HCT116 (cell line): Measurements from ENCODE around the gene ELOB. TPM values are rescaled to one million over a fixed set of nuclear protein-coding genes. Genes with fewer than 3 reads are reported as not detected.

ENCODE experiments used
- ATAC-seq: fragments of 200-7000 bp; cut with Tn5 transposase; 2 replicates; pipeline ENCODE4 v1.9.1; 2020; ENCODE audit warnings: mild to moderate bottlenecking, moderate library complexity
- BruUV-seq: library from RNA; stranded (reverse); fragments of 400-500 nt; replicated peaks from 2 replicates; lab custom pipeline; 2021; lab: Mats Ljungman, UMichigan
- CTCF ChIA-PET: fragments of 300-600 bp; sonication (Branson Sonifier 250); formaldehyde crosslinking; loops from one replicate; lab custom pipeline; 2021; ENCODE audit warnings: antibody characterized with exemption; lab: Charles Lee
- POLR2A ChIA-PET: fragments of 300-600, 350-600 bp; sonication (Branson Sonifier 250); formaldehyde crosslinking; loops from one replicate; lab custom pipeline; 2021; ENCODE audit warnings: antibody characterized with exemption; lab: Charles Lee
- RAD21 ChIA-PET, 2 experiments: fragments of 300-600 bp; sonication (Branson Sonifier 250); formaldehyde crosslinking; loops; one replicate each; lab custom pipeline; 2023; ENCODE audit warnings: low total read pairs in 2 of 2; ENCODE audit not compliant: uncharacterized antibody in 2 of 2, unreplicated experiment in 2 of 2, low non-redundant PET in 1 of 2; lab: Charles Lee
- DNase-seq: peaks from one replicate; pipeline ENCODE4 v3.0.0-alpha.2; 2010; ENCODE audit warnings: low read depth, low spot score
- H2AFZ ChIP-seq: fragments of 200-600 bp; shearing (Covaris generic), sonication (generic); 2 replicates; pipeline ENCODE4 v1.6.1; 2017; ENCODE audit warnings: low read depth, mixed run types, mixed read lengths, antibody characterized with exemption, low read length; ENCODE audit not compliant: poor library complexity, severe bottlenecking
- H3K27ac ChIP-seq: 2 replicates; pipeline ENCODE4 v1.5.1; 2012; ENCODE audit warnings: low read depth, low read length
- H3K27me3 ChIP-seq: fragments of 200-600 bp; sonication (generic); 2 replicates; pipeline ENCODE4 v1.6.1; 2016; ENCODE audit warnings: mixed run types, low read length, mixed read lengths; ENCODE audit not compliant: insufficient read depth
- H3K36me3 ChIP-seq, 2 experiments: fragments of 200-500 bp in 1 of 2; fragments of 200-600 bp in 1 of 2; sonication (Bioruptor generic) in 1 of 2; sonication (generic) in 1 of 2; 2 replicates each; pipeline versions ENCODE4 v1.5.1 to v1.6.1; 2014 to 2016; ENCODE audit warnings: low read length in 2 of 2, inconsistent platforms in 1 of 2, mixed read lengths in 1 of 2, mixed run types in 1 of 2; ENCODE audit not compliant: insufficient read depth in 2 of 2, control insufficient read depth in 1 of 2
- H3K4me1 ChIP-seq, 2 experiments: fragments of 200-600 bp in 1 of 2; sonication (generic) in 1 of 2; 2 replicates each; pipeline versions ENCODE4 v1.5.1 to v1.6.1; 2012 to 2017; ENCODE audit warnings: low read length in 2 of 2, inconsistent platforms in 1 of 2, mild to moderate bottlenecking in 1 of 2, mixed read lengths in 1 of 2, mixed run types in 1 of 2, moderate library complexity in 1 of 2; ENCODE audit not compliant: insufficient read depth in 2 of 2, control insufficient read depth in 1 of 2
- H3K4me2 ChIP-seq: fragments of 200-600 bp; sonication (generic); 2 replicates; pipeline ENCODE4 v1.6.1; 2017; ENCODE audit warnings: mixed run types, low read length, mixed read lengths
- H3K4me3 ChIP-seq, 2 experiments: fragments of 200-600 bp in 1 of 2; sonication (generic) in 1 of 2; replicated peaks in 1 of 2; 2 replicates each; pipeline ENCODE4 v1.5.1; 2011 to 2016; ENCODE audit warnings: low read length in 2 of 2, control low read depth in 1 of 2, low read depth in 1 of 2, mild to moderate bottlenecking in 1 of 2, mixed read lengths in 1 of 2, mixed run types in 1 of 2
- H3K79me2 ChIP-seq: fragments of 200-600 bp; sonication (generic); 2 replicates; pipeline ENCODE4 v1.6.1; 2017; ENCODE audit warnings: mild to moderate bottlenecking, mixed run types, low read length, moderate library complexity, mixed read lengths; ENCODE audit not compliant: insufficient read depth
- H3K9ac ChIP-seq: fragments of 200-600 bp; sonication (generic); 2 replicates; pipeline ENCODE4 v1.6.1; 2016; ENCODE audit warnings: low read length, mixed read lengths
- H3K9me2 ChIP-seq: fragments of 200-600 bp; sonication (generic), shearing (Covaris generic); 2 replicates; pipeline ENCODE4 v1.6.1; 2017; ENCODE audit warnings: mixed run types, mild to moderate bottlenecking, moderate library complexity; ENCODE audit not compliant: insufficient read depth
- H3K9me3 ChIP-seq, 2 experiments: fragments of 200-500 bp in 1 of 2; fragments of 200-600 bp in 1 of 2; sonication (Bioruptor generic) in 1 of 2; sonication (generic) in 1 of 2; 2 replicates each; pipeline ENCODE4 v1.6.1; 2014 to 2017; ENCODE audit warnings: low read length in 2 of 2, mixed read lengths in 2 of 2, inconsistent platforms in 1 of 2, low read depth in 1 of 2, mild to moderate bottlenecking in 1 of 2, mixed run types in 1 of 2, moderate library complexity in 1 of 2; ENCODE audit not compliant: control insufficient read depth in 1 of 2, insufficient read depth in 1 of 2
- H4K20me1 ChIP-seq: fragments of 200-600 bp; sonication (generic), shearing (Covaris generic); 2 replicates; pipeline ENCODE4 v1.6.1; 2017; ENCODE audit warnings: mixed run types, mild to moderate bottlenecking, moderate library complexity; ENCODE audit not compliant: insufficient read depth
- ATF3 ChIP-seq: IDR thresholded peaks from 2 replicates; pipeline ENCODE4 v1.6.1; 2012
- CBX3 ChIP-seq: IDR thresholded peaks from 2 replicates; pipeline ENCODE4 v1.6.1; 2012; ENCODE audit warnings: low read depth
- CTCF ChIP-seq, 3 experiments: fragments of 200-600 bp in 1 of 3; sonication (generic) in 1 of 3; IDR thresholded peaks in 2 of 3; conservative IDR thresholded peaks in 1 of 3; 2 replicates each; pipeline ENCODE4 v1.5.1; 2012 to 2017; ENCODE audit warnings: low read depth in 2 of 3, low read length in 2 of 3, antibody characterized with exemption in 1 of 3, borderline replicate concordance in 1 of 3, control low read depth in 1 of 3, mild to moderate bottlenecking in 1 of 3, mixed read lengths in 1 of 3, mixed run types in 1 of 3, moderate library complexity in 1 of 3; ENCODE audit not compliant: insufficient read depth in 1 of 3
- JUND ChIP-seq: IDR thresholded peaks from 2 replicates; pipeline ENCODE4 v1.6.1; 2012
- POLR2AphosphoS5 ChIP-seq: IDR thresholded peaks from 2 replicates; pipeline ENCODE4 v1.6.1; 2011; ENCODE audit warnings: mild to moderate bottlenecking, low read depth, low read length, moderate library complexity
- REST ChIP-seq: IDR thresholded peaks from 2 replicates; pipeline ENCODE4 v1.6.1; 2012; ENCODE audit warnings: low read depth
- SP1 ChIP-seq: IDR thresholded peaks from 2 replicates; pipeline ENCODE4 v1.6.1; 2012; ENCODE audit warnings: low read depth
- TCF7L2 ChIP-seq: IDR thresholded peaks from 2 replicates; pipeline ENCODE4 v1.7.0; 2011; ENCODE audit warnings: borderline replicate concordance, inconsistent platforms; ENCODE audit not compliant: insufficient read depth, insufficient read length; ENCODE audit errors: extremely low read depth
- ZBTB33 ChIP-seq: IDR thresholded peaks from 2 replicates; pipeline ENCODE4 v1.6.1; 2011; ENCODE audit warnings: mild to moderate bottlenecking, low read length, moderate library complexity; ENCODE audit not compliant: insufficient replicate concordance; ENCODE audit errors: extremely low read depth
- ZFX ChIP-seq: fragments of 450-650 bp; IDR thresholded peaks from 2 replicates; pipeline ENCODE4 v1.6.1; 2017
- intact Hi-C: fragments of 100-400 bp; cut with micrococcal nuclease; formaldehyde crosslinking; loops from 2 replicates; pipeline ENCODE4 v1.10.0; 2022
- total RNA-seq: library from RNA; stranded (reverse); gene quantifications from one replicate; pipeline ENCODE4 v1.2.1, GENCODE V29; 2021; ENCODE audit not compliant: unreplicated experiment

ELOB gene
- total RNA-seq, 1 experiment from 2014 or later = 239 TPM

GRCh38 chr16:2739625-2740430, 37.3 kb downstream of the ELOB start (continued):
- TF ChIP-seq REST (no peak), POLR2AphosphoS5 (no peak), CTCF (IDR thresholded peaks at IDR 0.05 in 2 of 3, conservative IDR thresholded peaks at IDR 0.05 in 1 of 3; ENCODE audit: borderline replicate concordance in 1 of 3, insufficient read depth in 1 of 3, low read depth in 2 of 3, low read length in 2 of 3) (no peak), SP1 (no peak), ZFX (no peak), TCF7L2 (no peak)

GRCh38 chr16:2738615-2739014, 38.5 kb downstream of the ELOB start:
- H3K9ac ChIP-seq = no peak overlapping the region
- ChIA-PET RAD21 (no interaction called here), CTCF (no interaction called here), POLR2A (no interaction called here)
- BruUV-seq = no TSS peak
- H3K9me2 ChIP-seq = no peaks in the 10 kb centered on the region
- H3K4me2 ChIP-seq = no peak overlapping the region
- no peaks in the 10 kb centered on the region for H3K36me3 ChIP-seq
- H2AFZ ChIP-seq = no peak overlapping the region
- H3K27ac ChIP-seq = no peak overlapping the region
- TF ChIP-seq CBX3 (no peak), ATF3 (no peak), ZBTB33 (no peak), JUND (no peak)
- DNase-seq = no peak
- ATAC-seq = no peak
- intact Hi-C loops = no loop called here
- H3K9me3 ChIP-seq = no peaks in the 10 kb centered on the region
- no peaks in the 10 kb centered on the region for H3K79me2 ChIP-seq
- H3K4me1 ChIP-seq = peaks cover 0 to 14% of the 10 kb centered on the region in 2 experiments; a peak in 3 of 4 replicates
- no peaks in the 10 kb centered on the region for H3K27me3 ChIP-seq
- no peak overlapping the region for H3K4me3 ChIP-seq
- no peaks in the 10 kb centered on the region for H4K20me1 ChIP-seq
